CD14-positive monocyte (primary cell): Measurements from ENCODE around the gene CRIP2. TPM values are rescaled to one million over a fixed set of nuclear protein-coding genes. Genes with fewer than 3 reads are reported as not detected.
A peak's percentile ranks its signal among the peaks of the same experiment; 100 is the strongest.

Experiments used
- DNase-seq, 3 donors: peaks; one replicate each; pipeline ENCODE4 v3.0.0-alpha.2; 2011 to 2022
- H2AFZ ChIP-seq: 2 replicates; pipeline ENCODE4 v1.6.0; 2012; ENCODE audit warnings: mild to moderate bottlenecking, low read depth, low read length, inconsistent platforms; ENCODE audit not compliant: insufficient read depth, poor library complexity, severe bottlenecking
- H3K27ac ChIP-seq, 2 donors: 1 replicate in 1 of 2; 2 replicates in 1 of 2; pipeline ENCODE4 v1.5.1; 2012 to 2013; ENCODE audit warnings: low read length in 2 of 2, control low read depth in 1 of 2, inconsistent platforms in 1 of 2, low read depth in 1 of 2, mild to moderate bottlenecking in 1 of 2
- H3K27me3 ChIP-seq, 2 donors: one replicate each; pipeline versions ENCODE4 v1.6.0 to v1.6.1; 2011 to 2013; ENCODE audit warnings: low read length in 2 of 2; ENCODE audit not compliant: control insufficient read depth in 2 of 2, insufficient read depth in 2 of 2
- H3K36me3 ChIP-seq, 2 donors: replicated peaks in 1 of 2; 1 replicate in 1 of 2; 2 replicates in 1 of 2; pipeline versions ENCODE4 v1.5.1 to v1.6.1; 2012 to 2013; ENCODE audit warnings: low read length in 2 of 2, control low read depth in 1 of 2, inconsistent platforms in 1 of 2, mild to moderate bottlenecking in 1 of 2; ENCODE audit not compliant: insufficient read depth in 2 of 2, control insufficient read depth in 1 of 2
- H3K4me1 ChIP-seq, 2 donors: 1 replicate in 1 of 2; 2 replicates in 1 of 2; pipeline versions ENCODE4 v1.5.1 to v1.6.1; 2012 to 2013; ENCODE audit warnings: low read length in 2 of 2, control low read depth in 1 of 2, inconsistent platforms in 1 of 2, mild to moderate bottlenecking in 1 of 2, moderate library complexity in 1 of 2; ENCODE audit not compliant: insufficient read depth in 2 of 2, control insufficient read depth in 1 of 2
- H3K4me2 ChIP-seq: replicated peaks from 2 replicates; pipeline ENCODE3; 2012; ENCODE audit warnings: low read length, moderate library complexity, mild to moderate bottlenecking; ENCODE audit not compliant: poor library complexity, severe bottlenecking; ENCODE audit errors: extremely low read depth
- H3K4me3 ChIP-seq, 3 experiments: fragments of 200-600 bp in 1 of 3; sonication (generic) in 1 of 3; replicated peaks in 1 of 3; 1 replicate in 2 of 3; 2 replicates in 1 of 3; pipeline ENCODE4 v1.5.1; 2011 to 2013; ENCODE audit warnings: low read length in 3 of 3, mild to moderate bottlenecking in 3 of 3, control low read depth in 2 of 3, low read depth in 2 of 3, inconsistent platforms in 1 of 3, moderate library complexity in 1 of 3
- H3K79me2 ChIP-seq: 2 replicates; pipeline ENCODE4 v1.6.0; 2012; ENCODE audit warnings: mild to moderate bottlenecking, control low read depth, inconsistent platforms, low read length, moderate library complexity; ENCODE audit not compliant: insufficient read depth
- H3K9ac ChIP-seq: 2 replicates; pipeline ENCODE4 v1.6.0; 2017; ENCODE audit warnings: low read length, mild to moderate bottlenecking; ENCODE audit not compliant: insufficient read depth, poor library complexity, severe bottlenecking
- H3K9me3 ChIP-seq, 2 donors: replicated peaks in 1 of 2; 1 replicate in 1 of 2; 2 replicates in 1 of 2; pipeline versions ENCODE4 v1.5.1 to v1.6.1; 2012 to 2013; ENCODE audit warnings: low read length in 2 of 2, control low read depth in 1 of 2; ENCODE audit not compliant: control insufficient read depth in 1 of 2, insufficient read depth in 1 of 2
- H4K20me1 ChIP-seq: 2 replicates; pipeline ENCODE4 v1.6.0; 2012; ENCODE audit warnings: mild to moderate bottlenecking, low read length, control low read depth, moderate library complexity; ENCODE audit not compliant: insufficient read depth
- H3K27ac Mint-ChIP-seq, 7 donors: one replicate each; pipeline ENCODE4 v1.8.0; 2020; ENCODE audit warnings: mild to moderate bottlenecking in 7 of 7, mixed read lengths in 7 of 7, moderate library complexity in 6 of 7, inconsistent platforms in 2 of 7
- H3K27me3 Mint-ChIP-seq, 3 donors: one replicate each; pipeline ENCODE4 v1.8.0; 2021 to 2022; ENCODE audit warnings: low read depth in 3 of 3, mild to moderate bottlenecking in 3 of 3, mixed read lengths in 3 of 3, moderate library complexity in 3 of 3, inconsistent platforms in 1 of 3
- H3K36me3 Mint-ChIP-seq, 2 donors: one replicate each; pipeline ENCODE4 v1.8.0; 2020; ENCODE audit warnings: mixed read lengths in 2 of 2, inconsistent platforms in 1 of 2, mild to moderate bottlenecking in 1 of 2
- H3K4me1 Mint-ChIP-seq: one replicate; pipeline ENCODE4 v1.8.0; 2020; ENCODE audit warnings: mild to moderate bottlenecking, mixed read lengths
- H3K4me3 Mint-ChIP-seq, 2 donors: one replicate each; pipeline ENCODE4 v1.8.0; 2020; ENCODE audit warnings: mild to moderate bottlenecking in 2 of 2, mixed read lengths in 2 of 2, moderate library complexity in 1 of 2
- H3K9me3 Mint-ChIP-seq, 7 donors: one replicate each; pipeline ENCODE4 v1.8.0; 2020 to 2022; ENCODE audit warnings: mixed read lengths in 7 of 7, mild to moderate bottlenecking in 6 of 7, moderate library complexity in 6 of 7, inconsistent platforms in 2 of 7
- WGBS: methylation state at CpG from one replicate; pipeline ENCODE4 v1.1.5; 2013; ENCODE audit warnings: missing lambda C conversion rate; ENCODE audit not compliant: insufficient coverage; 5-methylcytosine and 5-hydroxymethylcytosine counted together
- intact Hi-C, 2 donors: fragments of 100-400 bp; cut with micrococcal nuclease; formaldehyde crosslinking; loops; one replicate each; pipeline versions ENCODE4 v1.15.0 to v1.15.1; 2023
- polyA plus RNA-seq, 3 donors: library from polyadenylated mRNA; depleted of rRNA in 1 of 3; unstranded in 2 of 3; stranded (reverse) in 1 of 3; fragments of 300-500 nt in 2 of 3; fragments of >200 nt in 1 of 3; fragmentation: Illumina TruSeq in 2 of 3; gene quantifications; 1 replicate in 2 of 3; 2 replicates in 1 of 3; pipeline ENCODE4 v1.2.3, GENCODE V29; 2012 to 2021
- TF ChIP-seq, protein P1 (sequence below): fragments of 200-600 bp; IDR thresholded peaks from one replicate; pipeline ENCODE4 v1.8.0; 2022; ENCODE audit warnings: antibody characterized with exemption, mild to moderate bottlenecking

The CRIP2 gene
- polyA plus RNA-seq, 3 donors = 2.1 to 4.0 (median 3.3) TPM

DNA sequence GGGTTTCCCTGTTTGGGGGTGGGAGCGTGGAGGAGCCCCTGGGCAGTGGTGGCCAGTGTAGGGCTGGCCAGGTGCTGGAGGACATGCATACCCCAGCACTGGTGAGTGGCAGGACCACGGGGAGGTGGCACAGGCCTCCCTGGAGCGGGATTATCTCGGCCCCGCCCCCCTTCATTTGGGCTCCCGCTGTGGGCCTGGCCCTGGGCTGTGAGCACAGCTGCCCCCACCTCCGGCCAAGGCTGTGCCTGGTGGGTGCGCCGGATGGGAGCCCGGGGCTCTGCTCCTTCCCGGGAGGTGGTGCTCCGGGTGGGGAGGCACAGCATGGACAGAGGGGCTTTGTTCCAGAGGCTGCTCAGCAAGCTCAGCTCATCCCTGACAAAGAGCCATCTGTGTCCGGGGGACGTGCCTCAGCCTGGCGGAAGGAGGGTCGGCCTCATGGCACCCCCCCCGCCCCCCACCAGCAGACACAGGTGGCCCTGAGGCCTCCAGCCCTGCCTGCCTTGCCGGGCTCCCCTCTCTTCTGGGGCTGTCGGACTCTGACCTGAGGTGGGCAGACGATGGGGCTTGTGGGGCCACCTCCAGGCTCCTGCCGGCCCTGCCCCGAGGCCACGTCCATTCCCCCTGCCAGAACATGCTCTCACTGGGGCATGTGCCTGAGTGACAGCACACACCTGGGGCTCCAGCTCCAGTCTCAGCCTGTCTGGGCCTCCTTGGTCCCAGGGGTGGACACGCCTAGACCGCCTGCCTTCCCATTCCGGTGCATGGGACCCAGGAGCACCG lies 24.8 kb downstream of the CRIP2 start:
- Histone ChIP-seq H3K4me3 (no peak overlapping the region), H3K4me1 (no peaks in the 10 kb centered on the region), H3K36me3 (peaks cover 3 to 14% of the 10 kb centered on the region in 2 donors), H4K20me1 (no peaks in the 10 kb centered on the region), H3K9ac (no peak overlapping the region), H3K79me2 (no peaks in the 10 kb centered on the region), H3K27me3 (no peaks in the 10 kb centered on the region), H3K27ac (no peak overlapping the region), H2AFZ (no peak overlapping the region), H3K4me2 (no peak overlapping the region), H3K9me3 (no peaks in the 10 kb centered on the region)
- no peak for DNase-seq
- intact Hi-C loops = no loop called here
- no peak overlapping the region for H3K4me3 Mint-ChIP-seq
- H3K27me3 Mint-ChIP-seq = peaks cover 6 to 9% (median 6%) of the 10 kb centered on the region in 3 donors
- TF ChIP-seq, protein P1, sequence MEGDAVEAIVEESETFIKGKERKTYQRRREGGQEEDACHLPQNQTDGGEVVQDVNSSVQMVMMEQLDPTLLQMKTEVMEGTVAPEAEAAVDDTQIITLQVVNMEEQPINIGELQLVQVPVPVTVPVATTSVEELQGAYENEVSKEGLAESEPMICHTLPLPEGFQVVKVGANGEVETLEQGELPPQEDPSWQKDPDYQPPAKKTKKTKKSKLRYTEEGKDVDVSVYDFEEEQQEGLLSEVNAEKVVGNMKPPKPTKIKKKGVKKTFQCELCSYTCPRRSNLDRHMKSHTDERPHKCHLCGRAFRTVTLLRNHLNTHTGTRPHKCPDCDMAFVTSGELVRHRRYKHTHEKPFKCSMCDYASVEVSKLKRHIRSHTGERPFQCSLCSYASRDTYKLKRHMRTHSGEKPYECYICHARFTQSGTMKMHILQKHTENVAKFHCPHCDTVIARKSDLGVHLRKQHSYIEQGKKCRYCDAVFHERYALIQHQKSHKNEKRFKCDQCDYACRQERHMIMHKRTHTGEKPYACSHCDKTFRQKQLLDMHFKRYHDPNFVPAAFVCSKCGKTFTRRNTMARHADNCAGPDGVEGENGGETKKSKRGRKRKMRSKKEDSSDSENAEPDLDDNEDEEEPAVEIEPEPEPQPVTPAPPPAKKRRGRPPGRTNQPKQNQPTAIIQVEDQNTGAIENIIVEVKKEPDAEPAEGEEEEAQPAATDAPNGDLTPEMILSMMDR = no peak
- no peak overlapping the region for H3K27ac Mint-ChIP-seq
- peaks cover 2 to 20% of the 10 kb centered on the region in 2 donors for H3K36me3 Mint-ChIP-seq
- H3K9me3 Mint-ChIP-seq = no peaks in the 10 kb centered on the region
- WGBS = 94% methylated on average over 24 of the region's 27 CpGs
- H3K4me1 Mint-ChIP-seq = no peaks in the 10 kb centered on the region

DNA sequence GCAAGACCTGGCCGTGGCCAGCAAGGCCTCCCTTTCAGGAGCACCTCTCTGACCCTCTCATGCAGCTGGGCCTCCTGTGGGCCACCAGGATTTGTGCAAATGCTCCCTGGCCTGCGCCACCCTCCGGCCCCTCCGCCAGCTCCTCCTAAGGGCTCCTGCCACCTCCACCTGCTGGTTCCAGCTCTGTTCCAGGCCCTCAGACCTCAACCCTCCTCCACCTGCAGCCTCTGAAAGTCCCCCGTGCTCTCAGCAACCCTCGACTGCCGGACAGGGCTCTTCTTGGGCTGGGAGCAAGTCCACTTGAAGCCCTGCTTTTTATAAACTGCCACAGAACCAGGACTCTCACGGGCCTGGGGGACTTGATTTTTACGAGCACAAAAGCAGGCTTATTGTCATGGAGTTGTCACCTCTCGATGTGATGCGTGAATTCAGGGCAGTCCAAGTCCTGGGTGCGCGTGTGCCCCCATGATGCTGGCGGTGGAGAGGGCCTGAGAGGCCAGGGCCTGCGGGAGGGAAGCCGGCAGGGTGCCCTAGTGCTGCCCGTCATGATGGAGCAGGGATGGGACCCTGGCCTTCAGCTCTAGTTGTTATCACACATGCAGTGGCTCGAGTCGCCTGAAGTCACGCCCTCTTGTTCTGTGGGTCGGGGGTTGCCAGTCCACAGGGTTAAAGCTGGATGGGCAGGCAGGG lies 25.6 kb downstream of the CRIP2 start:
- no peak overlapping the region for H2AFZ ChIP-seq
- 92% methylated on average over 20 of the region's 21 CpGs for WGBS
- TF ChIP-seq, protein P1 = no peak
- H3K4me1 ChIP-seq = no peaks in the 10 kb centered on the region
- H3K36me3 ChIP-seq = peaks cover 3 to 14% of the 10 kb centered on the region in 2 donors
- no peaks in the 10 kb centered on the region for H4K20me1 ChIP-seq
- intact Hi-C loops = no loop called here
- H3K27ac Mint-ChIP-seq = peak overlapping the region in 1 of 7 donors; percentile 35
- H3K4me3 Mint-ChIP-seq = no peak overlapping the region
- H3K4me2 ChIP-seq = no peak overlapping the region
- no peaks in the 10 kb centered on the region for H3K4me1 Mint-ChIP-seq
- no peak for DNase-seq
- H3K36me3 Mint-ChIP-seq = peaks cover 2 to 17% of the 10 kb centered on the region in 2 donors
- H3K79me2 ChIP-seq = no peaks in the 10 kb centered on the region
- no peak overlapping the region for H3K27ac ChIP-seq
- H3K27me3 Mint-ChIP-seq = peaks cover 6 to 9% (median 9%) of the 10 kb centered on the region in 3 donors
- H3K9me3 ChIP-seq = no peaks in the 10 kb centered on the region
- no peak overlapping the region for H3K4me3 ChIP-seq
- no peaks in the 10 kb centered on the region for H3K9me3 Mint-ChIP-seq
- H3K27me3 ChIP-seq = no peaks in the 10 kb centered on the region
- H3K9ac ChIP-seq = no peak overlapping the region
